RWPE1 (cell line): ENCODE measurements around the gene SNRPB.

Source experiments
- CTCF ChIA-PET: fragments of 350-600 bp; sonication (Branson Sonifier 250); formaldehyde crosslinking; extraction: SDS; loops from one replicate; lab custom pipeline; 2021; lab: Yijun Ruan, JAX
- POLR2A ChIA-PET: fragments of 400-600 bp; formaldehyde crosslinking; extraction: SDS; loops from one replicate; lab custom pipeline; 2020; ENCODE audit warnings: antibody characterized with exemption; ENCODE audit not compliant: low non-redundant PET; lab: Yijun Ruan, JAX
- DNase-seq: peaks from one replicate; pipeline ENCODE4 v3.0.0; 2012; ENCODE audit warnings: low spot score
- H3K27ac ChIP-seq: fragments of 450-650 bp; 2 replicates; pipeline ENCODE4 v1.5.1; 2017
- TF ChIP-seq, protein P1 (sequence below): fragments of 450-650 bp; conservative IDR thresholded peaks from 2 replicates; pipeline ENCODE4 v1.5.1; 2017; ENCODE audit warnings: low read depth, mild to moderate bottlenecking

Gene SNRPB

DNA sequence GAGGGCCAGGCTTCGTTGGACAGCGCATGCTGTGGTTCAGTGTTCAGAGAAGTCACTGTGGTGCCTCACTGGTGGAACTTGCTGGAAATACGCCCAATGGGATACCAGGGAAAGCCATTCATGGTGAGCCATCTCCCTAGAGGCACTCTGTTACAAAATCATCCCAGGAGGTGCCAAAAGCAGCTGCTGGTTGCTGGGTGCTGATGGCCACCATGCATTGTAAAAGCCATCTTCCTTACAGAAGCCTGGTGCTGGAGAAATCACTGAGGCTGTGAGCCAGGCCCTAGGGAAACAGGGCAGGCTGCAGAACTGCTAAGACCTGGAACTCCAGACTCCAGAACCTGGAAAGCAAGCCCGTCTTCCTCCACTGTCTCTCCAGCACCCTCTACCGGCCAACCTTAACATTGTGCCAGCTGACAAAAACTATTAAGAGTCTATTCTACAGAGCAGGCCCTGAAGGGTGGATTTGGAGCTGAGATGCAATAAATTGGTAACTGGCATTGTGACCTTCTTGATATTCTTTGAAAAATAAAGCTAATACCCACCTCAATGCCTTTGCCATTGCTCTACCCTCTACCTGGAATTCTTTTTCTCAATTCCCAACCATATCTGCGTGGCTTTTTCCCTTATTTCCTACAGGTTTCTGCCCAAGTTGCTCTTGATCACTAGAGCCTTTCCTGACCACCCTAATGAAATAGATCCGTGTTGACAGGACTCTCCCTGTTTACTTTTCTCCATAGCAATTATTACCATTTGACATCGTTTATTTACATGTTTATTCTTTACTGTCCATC, 18.5 kb downstream of the SNRPB start:
- TF ChIP-seq, protein P1, sequence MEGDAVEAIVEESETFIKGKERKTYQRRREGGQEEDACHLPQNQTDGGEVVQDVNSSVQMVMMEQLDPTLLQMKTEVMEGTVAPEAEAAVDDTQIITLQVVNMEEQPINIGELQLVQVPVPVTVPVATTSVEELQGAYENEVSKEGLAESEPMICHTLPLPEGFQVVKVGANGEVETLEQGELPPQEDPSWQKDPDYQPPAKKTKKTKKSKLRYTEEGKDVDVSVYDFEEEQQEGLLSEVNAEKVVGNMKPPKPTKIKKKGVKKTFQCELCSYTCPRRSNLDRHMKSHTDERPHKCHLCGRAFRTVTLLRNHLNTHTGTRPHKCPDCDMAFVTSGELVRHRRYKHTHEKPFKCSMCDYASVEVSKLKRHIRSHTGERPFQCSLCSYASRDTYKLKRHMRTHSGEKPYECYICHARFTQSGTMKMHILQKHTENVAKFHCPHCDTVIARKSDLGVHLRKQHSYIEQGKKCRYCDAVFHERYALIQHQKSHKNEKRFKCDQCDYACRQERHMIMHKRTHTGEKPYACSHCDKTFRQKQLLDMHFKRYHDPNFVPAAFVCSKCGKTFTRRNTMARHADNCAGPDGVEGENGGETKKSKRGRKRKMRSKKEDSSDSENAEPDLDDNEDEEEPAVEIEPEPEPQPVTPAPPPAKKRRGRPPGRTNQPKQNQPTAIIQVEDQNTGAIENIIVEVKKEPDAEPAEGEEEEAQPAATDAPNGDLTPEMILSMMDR = peak; percentile 91
- ChIA-PET POLR2A (interaction anchor here (0.7 kb wide), 1 partner anchor 244 kb away, joined by 3 read pairs; no protein-coding TSS in a partner anchor), CTCF (interaction anchor here (0.5 to 2.9 kb wide), 24 partner anchors 12 to 911 kb away, joined by 3 to 29 read pairs (median 4); partner anchors contain the start of gene SNRPB)
- DNase-seq = peak; percentile 71
- peak overlapping the region; percentile 65 for H3K27ac ChIP-seq

DNA sequence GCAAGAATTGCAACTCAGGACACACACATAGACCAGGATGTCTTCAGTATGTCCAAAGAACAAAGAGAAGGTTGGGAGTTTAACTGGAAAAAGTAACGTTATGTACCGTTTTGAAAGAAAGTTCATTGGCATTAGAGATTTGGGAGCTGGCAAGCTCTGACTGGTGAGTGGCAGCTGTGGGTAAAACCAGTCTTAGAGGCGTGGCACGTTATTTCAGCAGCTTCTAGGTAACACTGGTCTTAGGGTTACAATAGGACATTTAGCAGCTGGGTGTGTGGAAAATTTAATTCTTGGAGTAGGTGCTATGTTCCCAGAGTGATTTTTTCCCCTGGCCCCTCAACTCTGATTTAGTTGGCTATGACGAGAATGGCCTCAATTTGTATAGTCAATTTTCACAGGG, 19.2 kb downstream of the SNRPB start:
- ChIA-PET CTCF (interaction anchor here (0.6 to 2.9 kb wide), 13 partner anchors 11 to 376 kb away, joined by 3 to 29 read pairs (median 4); no protein-coding TSS in a partner anchor), POLR2A (interaction anchor here (0.7 kb wide), 1 partner anchor 244 kb away, joined by 3 read pairs; no protein-coding TSS in a partner anchor)
- TF ChIP-seq, protein P1 = no peak
- no peak for DNase-seq
- H3K27ac ChIP-seq = peak overlapping the region; percentile 65

DNA sequence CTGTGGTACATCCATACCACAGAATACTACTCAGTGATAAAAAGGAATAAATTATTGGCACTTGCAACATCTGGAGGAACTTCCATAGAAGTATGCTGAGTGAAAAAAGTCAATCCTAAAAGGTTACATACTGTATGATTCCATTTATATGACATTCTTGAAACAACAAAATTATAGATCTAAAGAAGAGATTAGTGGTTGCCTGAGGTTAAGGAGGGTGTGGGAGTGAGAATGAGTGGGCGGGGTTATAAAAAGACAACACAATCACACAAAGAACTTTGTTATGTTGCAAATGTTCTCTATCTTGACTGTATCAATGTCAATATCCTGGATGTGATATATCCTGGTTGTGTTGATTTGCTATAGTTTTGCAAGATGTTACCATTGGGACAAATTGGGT, 21.2 kb downstream of the SNRPB start:
- no peak overlapping the region for H3K27ac ChIP-seq
- POLR2A ChIA-PET = no interaction called here
- TF ChIP-seq, protein P1 = no peak
- DNase-seq = no peak
- CTCF ChIA-PET = no interaction called here

- TF ChIP-seq, protein P1 = no peak
- no peak for DNase-seq
- ChIA-PET POLR2A (no interaction called here), CTCF (interaction anchor here (1.7 kb wide), 1 partner anchor 265 kb away, joined by 4 read pairs; no protein-coding TSS in a partner anchor)
- no peak overlapping the region for H3K27ac ChIP-seq
These were observed 23.7 kb downstream of the SNRPB start for GRCh38 chr20:2446845-2447244.

GRCh38 chr20:2431185-2431584, 39.4 kb downstream of the SNRPB start:
- no peak overlapping the region for H3K27ac ChIP-seq
- TF ChIP-seq, protein P1 = no peak
- CTCF ChIA-PET = no interaction called here
- no peak for DNase-seq
- POLR2A ChIA-PET = no interaction called here

DNA sequence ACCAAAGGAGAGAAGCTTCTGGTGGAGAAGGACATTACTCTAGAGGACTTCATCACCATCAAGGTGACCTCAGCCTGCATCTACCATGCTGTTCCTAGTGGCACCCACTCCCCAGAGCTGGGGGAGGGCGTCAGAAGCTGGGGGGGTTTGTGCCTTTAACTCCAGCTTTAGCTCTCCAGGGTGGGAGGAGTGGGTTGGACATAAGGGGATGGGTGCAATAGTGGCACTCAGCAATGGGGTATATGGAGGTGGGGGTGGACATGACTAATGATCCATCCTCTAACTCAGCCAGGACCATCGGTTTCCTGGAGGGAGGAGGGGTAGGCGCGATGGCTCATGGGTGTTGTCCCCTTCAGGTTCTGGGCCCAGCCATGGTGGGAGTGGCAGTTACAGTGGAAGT, 40.1 kb downstream of the SNRPB start:
- DNase-seq = no peak
- TF ChIP-seq, protein P1 = no peak
- no peak overlapping the region for H3K27ac ChIP-seq
- POLR2A ChIA-PET = no interaction called here
- CTCF ChIA-PET = no interaction called here
